ENCODE results near the gene VMAC. TPM values are rescaled to one million over a fixed set of nuclear protein-coding genes. Genes with fewer than 3 reads are reported as not detected.

The VMAC gene
- polyA plus RNA-seq, 1 donor (not counting 4 experiments of a cell fraction or from before 2014, with no cell fraction given) = 2.2 TPM

DNA sequence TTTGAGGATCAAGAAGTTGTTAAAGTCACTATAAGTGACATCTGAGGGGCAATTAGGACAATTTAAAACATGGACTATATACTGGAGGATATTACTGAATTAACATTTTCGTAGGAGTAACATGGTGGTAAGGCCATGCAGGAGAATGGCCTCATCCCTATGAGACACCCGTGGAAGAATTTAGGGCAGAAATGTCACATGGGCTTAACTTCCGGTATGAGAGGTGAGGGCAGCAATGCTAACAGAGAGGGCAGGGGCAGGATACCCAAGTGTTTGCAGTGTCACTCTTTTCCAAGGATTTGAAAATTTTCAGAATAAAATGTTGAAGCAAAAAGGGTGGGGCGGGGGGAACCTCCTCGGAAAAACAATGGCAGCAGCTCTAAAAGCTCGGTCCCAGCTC is 49.6 kb downstream of the VMAC start:
- H4K20me1 ChIP-seq (ENCODE audit: control insufficient read depth, extremely low read depth, insufficient read depth, low read length) = peaks cover 18% of the 10 kb centered on the region
- FAIRE-seq = no peak
- H3K4me2 ChIP-seq (ENCODE audit: control insufficient read depth, extremely low read depth, insufficient read depth, low read depth, low read length) = no peak overlapping the region

GRCh38 chr19:5955636-5955935 is 50.9 kb downstream of the VMAC start:
- Histone ChIP-seq H3K79me2 (ENCODE audit: control insufficient read depth, insufficient read depth, low read length) (peaks cover 92% of the 10 kb centered on the region), H3K4me2 (ENCODE audit: control insufficient read depth, extremely low read depth, insufficient read depth, low read depth, low read length) (no peak overlapping the region), H3K27me3 (ENCODE audit: control insufficient read depth, extremely low read depth, insufficient read depth, low read length) (no peaks in the 10 kb centered on the region), H3K9me3 (ENCODE audit: control insufficient read depth, low read depth, low read length) (no peaks in the 10 kb centered on the region), H4K20me1 (ENCODE audit: control insufficient read depth, extremely low read depth, insufficient read depth, low read length) (peaks cover 17% of the 10 kb centered on the region), H3K4me1 (ENCODE audit: control insufficient read depth, extremely low read depth, insufficient read depth, low read length) (peaks cover 3% of the 10 kb centered on the region), H3K9ac (ENCODE audit: control insufficient read depth, extremely low read depth, insufficient read depth, low read length) (no peak overlapping the region), H3K9me1 (ENCODE audit: control insufficient read depth, extremely low read depth, insufficient read depth, low read length) (peaks cover 3% of the 10 kb centered on the region), H2AFZ (ENCODE audit: control insufficient read depth, low read length) (no peak overlapping the region), H3K4me3 (ENCODE audit: control insufficient read depth in 2 of 3, extremely low read depth in 1 of 3, insufficient read depth in 2 of 3, low read depth in 1 of 3, low read length in 3 of 3) (no peak overlapping the region), H3K36me3 (ENCODE audit: control insufficient read depth in 2 of 2, extremely low read depth in 1 of 2, insufficient read depth in 2 of 2, low read length in 2 of 2) (peaks cover 0 to 2% of the 10 kb centered on the region in 2 experiments), H3K27ac (ENCODE audit: control insufficient read depth, insufficient read depth, low read length) (no peak overlapping the region)
- no peak for FAIRE-seq
- dilution Hi-C loops (cut with MboI; ENCODE audit: extremely low pct_ligation_motif_present, low sequenced_read_pairs) = no loop called here
- DNase-seq (ENCODE audit: low read depth, low spot score) = no peak
- TF ChIP-seq, protein P1, sequence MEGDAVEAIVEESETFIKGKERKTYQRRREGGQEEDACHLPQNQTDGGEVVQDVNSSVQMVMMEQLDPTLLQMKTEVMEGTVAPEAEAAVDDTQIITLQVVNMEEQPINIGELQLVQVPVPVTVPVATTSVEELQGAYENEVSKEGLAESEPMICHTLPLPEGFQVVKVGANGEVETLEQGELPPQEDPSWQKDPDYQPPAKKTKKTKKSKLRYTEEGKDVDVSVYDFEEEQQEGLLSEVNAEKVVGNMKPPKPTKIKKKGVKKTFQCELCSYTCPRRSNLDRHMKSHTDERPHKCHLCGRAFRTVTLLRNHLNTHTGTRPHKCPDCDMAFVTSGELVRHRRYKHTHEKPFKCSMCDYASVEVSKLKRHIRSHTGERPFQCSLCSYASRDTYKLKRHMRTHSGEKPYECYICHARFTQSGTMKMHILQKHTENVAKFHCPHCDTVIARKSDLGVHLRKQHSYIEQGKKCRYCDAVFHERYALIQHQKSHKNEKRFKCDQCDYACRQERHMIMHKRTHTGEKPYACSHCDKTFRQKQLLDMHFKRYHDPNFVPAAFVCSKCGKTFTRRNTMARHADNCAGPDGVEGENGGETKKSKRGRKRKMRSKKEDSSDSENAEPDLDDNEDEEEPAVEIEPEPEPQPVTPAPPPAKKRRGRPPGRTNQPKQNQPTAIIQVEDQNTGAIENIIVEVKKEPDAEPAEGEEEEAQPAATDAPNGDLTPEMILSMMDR (optimal IDR thresholded peaks at IDR 0.05 in 1 of 3, IDR thresholded peaks at IDR 0.05 in 1 of 3, conservative IDR thresholded peaks at IDR 0.05 in 1 of 3; ENCODE audit: extremely low read depth in 1 of 3, insufficient read depth in 2 of 3, low read length in 3 of 3) = no peak
- no peak for TF ChIP-seq EZH2 (IDR thresholded peaks at IDR 0.05; ENCODE audit: low read length)

More for the DNA sequence above, 49.6 kb downstream of the VMAC start:
- Histone ChIP-seq H3K4me1 (ENCODE audit: control insufficient read depth, extremely low read depth, insufficient read depth, low read length) (peaks cover 3% of the 10 kb centered on the region), H3K4me3 (ENCODE audit: control insufficient read depth in 2 of 3, extremely low read depth in 1 of 3, insufficient read depth in 2 of 3, low read depth in 1 of 3, low read length in 3 of 3) (no peak overlapping the region), H3K9me1 (ENCODE audit: control insufficient read depth, extremely low read depth, insufficient read depth, low read length) (peaks cover 3% of the 10 kb centered on the region), H3K27ac (ENCODE audit: control insufficient read depth, insufficient read depth, low read length) (no peak overlapping the region), H3K9me3 (ENCODE audit: control insufficient read depth, low read depth, low read length) (no peaks in the 10 kb centered on the region), H3K79me2 (ENCODE audit: control insufficient read depth, insufficient read depth, low read length) (peaks cover 90% of the 10 kb centered on the region), H3K9ac (ENCODE audit: control insufficient read depth, extremely low read depth, insufficient read depth, low read length) (no peak overlapping the region), H3K36me3 (ENCODE audit: control insufficient read depth in 2 of 2, extremely low read depth in 1 of 2, insufficient read depth in 2 of 2, low read length in 2 of 2) (peaks cover 6 to 11% of the 10 kb centered on the region in 2 experiments), H3K27me3 (ENCODE audit: control insufficient read depth, extremely low read depth, insufficient read depth, low read length) (no peaks in the 10 kb centered on the region), H2AFZ (ENCODE audit: control insufficient read depth, low read length) (no peak overlapping the region)
- TF ChIP-seq, protein P1 (optimal IDR thresholded peaks at IDR 0.05 in 1 of 3, IDR thresholded peaks at IDR 0.05 in 1 of 3, conservative IDR thresholded peaks at IDR 0.05 in 1 of 3; ENCODE audit: extremely low read depth in 1 of 3, insufficient read depth in 2 of 3, low read length in 3 of 3) = no peak
- TF ChIP-seq EZH2 (IDR thresholded peaks at IDR 0.05; ENCODE audit: low read length) = no peak
- DNase-seq (ENCODE audit: low read depth, low spot score) = no peak
- dilution Hi-C loops (cut with MboI; ENCODE audit: extremely low pct_ligation_motif_present, low sequenced_read_pairs) = no loop called here
